GM23248 (cell line): ENCODE data around the gene NCK1.

Source experiments
- EZH2 ChIP-seq: fragments of 200-600 bp; sonication (generic); IDR thresholded peaks from 2 replicates; pipeline ENCODE4 v1.6.1; 2018; ENCODE audit warnings: antibody characterized with exemption, mild to moderate bottlenecking; ENCODE audit not compliant: insufficient read depth, poor library complexity, severe bottlenecking
- EZH2phosphoT487 ChIP-seq: fragments of 200-600 bp; sonication (generic); IDR thresholded peaks from 2 replicates; pipeline ENCODE4 v1.6.1; 2018; ENCODE audit warnings: antibody characterized with exemption, moderate library complexity, mild to moderate bottlenecking, low read depth; ENCODE audit not compliant: insufficient read depth

DNA sequence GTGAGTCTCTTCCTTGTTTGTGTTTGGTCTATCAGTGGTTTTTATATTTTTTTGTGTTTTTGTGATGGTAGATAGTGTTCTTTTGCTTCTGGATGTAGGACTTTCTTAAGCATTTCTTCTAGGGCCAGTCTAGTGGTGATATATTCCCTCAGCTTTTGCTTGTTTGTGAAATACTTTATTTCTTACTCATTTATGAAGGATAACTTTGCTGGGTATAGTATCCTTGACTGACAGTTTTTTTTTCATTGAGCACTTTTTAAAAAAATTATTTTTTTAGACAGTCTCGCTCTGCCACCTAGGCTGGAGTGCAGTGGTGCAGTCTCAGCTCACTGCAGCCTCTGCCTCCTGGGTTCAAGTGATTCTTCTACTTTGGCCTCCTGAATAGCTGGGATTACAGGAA lies 41.9 kb downstream of the NCK1 start:
- TF ChIP-seq EZH2phosphoT487 (no peak), EZH2 (no peak)
